ENCODE measurements around the gene RMRP.

Gene RMRP

GRCh38 chr9:35656348-35656747 lies 1.5 kb downstream of the RMRP start:
- no peak overlapping the region for H2BK5ac ChIP-seq (ENCODE audit: low read length)
- peak overlapping the region; percentile 34 for H3K9ac ChIP-seq (ENCODE audit: low read depth, low read length, poor library complexity)
- H3K18ac ChIP-seq (ENCODE audit: low read length) = no peak overlapping the region
- H3K23ac ChIP-seq (ENCODE audit: low read depth, low read length, poor library complexity) = no peak overlapping the region
- no peak overlapping the region for H3K27ac ChIP-seq (replicated peaks; ENCODE audit: low read length)
- H3K4me2 ChIP-seq (ENCODE audit: insufficient read depth, low read length, poor library complexity, severe bottlenecking) = no peak overlapping the region
- H2BK15ac ChIP-seq (ENCODE audit: low read length) = no peak overlapping the region
- no peak overlapping the region for H2AK5ac ChIP-seq (ENCODE audit: low read depth, low read length)
- peak overlapping the region; percentile 38 for H2AFZ ChIP-seq (ENCODE audit: low read length)
- H2BK12ac ChIP-seq (ENCODE audit: low read length) = no peak overlapping the region
- H3K79me1 ChIP-seq (ENCODE audit: low read depth, low read length) = no peaks in the 10 kb centered on the region
- H3K4me3 ChIP-seq (ENCODE audit: low read length in 2 of 2) = peak overlapping the region in 1 of 2 donors; percentile 21
- H3K4ac ChIP-seq (ENCODE audit: low read length) = no peak overlapping the region
- no peak overlapping the region for H4K91ac ChIP-seq (ENCODE audit: low read depth, low read length, poor library complexity)
- no peaks in the 10 kb centered on the region for H3K9me3 ChIP-seq (replicated peaks in 1 of 2; ENCODE audit: control insufficient read depth in 2 of 2, insufficient read depth in 1 of 2, low read depth in 1 of 2, low read length in 2 of 2)
- H3K27me3 ChIP-seq (ENCODE audit: control insufficient read depth in 3 of 3, insufficient read depth in 3 of 3, low read depth in 1 of 3, low read length in 3 of 3) = no peaks in the 10 kb centered on the region
- no peak overlapping the region for H4K8ac ChIP-seq (ENCODE audit: low read depth, low read length)
- H3K36me3 ChIP-seq (replicated peaks in 1 of 2; ENCODE audit: control insufficient read depth in 2 of 2, insufficient read depth in 2 of 2, low read length in 2 of 2) = peaks cover 11 to 17% of the 10 kb centered on the region in 2 donors
- WGBS, 2 donors (ENCODE audit: extremely low coverage in 2 of 2, insufficient read length in 2 of 2, insufficient replicate concordance in 1 of 2) = no CpG with 5 or more reads among the region's 17 CpGs
- H2BK120ac ChIP-seq (ENCODE audit: low read depth, low read length) = no peak overlapping the region
- no peak for DNase-seq (ENCODE audit: low spot score)
- peaks cover 2 to 4% of the 10 kb centered on the region in 2 donors for H3K4me1 ChIP-seq (ENCODE audit: control insufficient read depth in 2 of 2, insufficient read depth in 1 of 2, low read depth in 1 of 2, low read length in 2 of 2)
- no peak overlapping the region for H3K14ac ChIP-seq (ENCODE audit: low read length)

- Histone ChIP-seq H3K9me3 (replicated peaks in 1 of 2; ENCODE audit: control insufficient read depth in 2 of 2, insufficient read depth in 1 of 2, low read depth in 1 of 2, low read length in 2 of 2) (no peaks in the 10 kb centered on the region), H3K27ac (replicated peaks; ENCODE audit: low read length) (no peak overlapping the region), H4K8ac (ENCODE audit: low read depth, low read length) (no peak overlapping the region), H3K18ac (ENCODE audit: low read length) (no peak overlapping the region), H2BK12ac (ENCODE audit: low read length) (no peak overlapping the region), H2AK5ac (ENCODE audit: low read depth, low read length) (no peak overlapping the region), H4K91ac (ENCODE audit: low read depth, low read length, poor library complexity) (no peak overlapping the region), H3K9ac (ENCODE audit: low read depth, low read length, poor library complexity) (no peak overlapping the region), H2BK15ac (ENCODE audit: low read length) (no peak overlapping the region), H3K36me3 (replicated peaks in 1 of 2; ENCODE audit: control insufficient read depth in 2 of 2, insufficient read depth in 2 of 2, low read length in 2 of 2) (no peaks in the 10 kb centered on the region), H3K4ac (ENCODE audit: low read length) (no peak overlapping the region), H2AFZ (ENCODE audit: low read length) (no peak overlapping the region), H2BK120ac (ENCODE audit: low read depth, low read length) (no peak overlapping the region), H3K23ac (ENCODE audit: low read depth, low read length, poor library complexity) (no peak overlapping the region), H3K4me1 (ENCODE audit: control insufficient read depth in 2 of 2, insufficient read depth in 1 of 2, low read depth in 1 of 2, low read length in 2 of 2) (peaks cover 3 to 6% of the 10 kb centered on the region in 2 donors), H2BK5ac (ENCODE audit: low read length) (no peak overlapping the region), H3K79me1 (ENCODE audit: low read depth, low read length) (no peaks in the 10 kb centered on the region), H3K4me2 (ENCODE audit: insufficient read depth, low read length, poor library complexity, severe bottlenecking) (no peak overlapping the region), H3K27me3 (ENCODE audit: control insufficient read depth in 3 of 3, insufficient read depth in 3 of 3, low read depth in 1 of 3, low read length in 3 of 3) (no peaks in the 10 kb centered on the region), H3K4me3 (ENCODE audit: low read length in 2 of 2) (no peak overlapping the region), H3K14ac (ENCODE audit: low read length) (no peak overlapping the region)
- no peak for DNase-seq (ENCODE audit: low spot score)
- no CpG with 5 or more reads among the region's 2 CpGs for WGBS, 2 donors (ENCODE audit: extremely low coverage in 2 of 2, insufficient read length in 2 of 2, insufficient replicate concordance in 1 of 2)
Observed at GRCh38 chr9:35653611-35654010, 4.2 kb downstream of the RMRP start.

- no peak overlapping the region for H2BK5ac ChIP-seq (ENCODE audit: low read length)
- H2AK5ac ChIP-seq (ENCODE audit: low read depth, low read length) = no peak overlapping the region
- H4K91ac ChIP-seq (ENCODE audit: low read depth, low read length, poor library complexity) = no peak overlapping the region
- H3K27ac ChIP-seq (replicated peaks; ENCODE audit: low read length) = no peak overlapping the region
- no peak overlapping the region for H2BK12ac ChIP-seq (ENCODE audit: low read length)
- no peak for DNase-seq (ENCODE audit: low spot score)
- H3K4ac ChIP-seq (ENCODE audit: low read length) = no peak overlapping the region
- H3K36me3 ChIP-seq (replicated peaks in 1 of 2; ENCODE audit: control insufficient read depth in 2 of 2, insufficient read depth in 2 of 2, low read length in 2 of 2) = no peaks in the 10 kb centered on the region
- H3K79me1 ChIP-seq (ENCODE audit: low read depth, low read length) = no peaks in the 10 kb centered on the region
- H2BK120ac ChIP-seq (ENCODE audit: low read depth, low read length) = no peak overlapping the region
- no peak overlapping the region for H3K23ac ChIP-seq (ENCODE audit: low read depth, low read length, poor library complexity)
- no peak overlapping the region for H2AFZ ChIP-seq (ENCODE audit: low read length)
- H3K9me3 ChIP-seq (replicated peaks in 1 of 2; ENCODE audit: control insufficient read depth in 2 of 2, insufficient read depth in 1 of 2, low read depth in 1 of 2, low read length in 2 of 2) = no peaks in the 10 kb centered on the region
- no peak overlapping the region for H4K8ac ChIP-seq (ENCODE audit: low read depth, low read length)
- no peak overlapping the region for H3K18ac ChIP-seq (ENCODE audit: low read length)
- H3K4me1 ChIP-seq (ENCODE audit: control insufficient read depth in 2 of 2, insufficient read depth in 1 of 2, low read depth in 1 of 2, low read length in 2 of 2) = peaks cover 3 to 6% of the 10 kb centered on the region in 2 donors
- H3K4me2 ChIP-seq (ENCODE audit: insufficient read depth, low read length, poor library complexity, severe bottlenecking) = no peak overlapping the region
- no peaks in the 10 kb centered on the region for H3K27me3 ChIP-seq (ENCODE audit: control insufficient read depth in 3 of 3, insufficient read depth in 3 of 3, low read depth in 1 of 3, low read length in 3 of 3)
- WGBS, 2 donors (ENCODE audit: extremely low coverage in 2 of 2, insufficient read length in 2 of 2, insufficient replicate concordance in 1 of 2) = no CpG with 5 or more reads among the region's 8 CpGs
- no peak overlapping the region for H3K4me3 ChIP-seq (ENCODE audit: low read length in 2 of 2)
- H3K9ac ChIP-seq (ENCODE audit: low read depth, low read length, poor library complexity) = no peak overlapping the region
- H2BK15ac ChIP-seq (ENCODE audit: low read length) = no peak overlapping the region
- no peak overlapping the region for H3K14ac ChIP-seq (ENCODE audit: low read length)
Observed at GRCh38 chr9:35652829-35653209, 5.0 kb downstream of the RMRP start.

- no peaks in the 10 kb centered on the region for H3K27me3 ChIP-seq (ENCODE audit: control insufficient read depth in 3 of 3, insufficient read depth in 3 of 3, low read depth in 1 of 3, low read length in 3 of 3)
- no peak overlapping the region for H4K91ac ChIP-seq (ENCODE audit: low read depth, low read length, poor library complexity)
- H3K14ac ChIP-seq (ENCODE audit: low read length) = no peak overlapping the region
- no peak overlapping the region for H3K27ac ChIP-seq (replicated peaks; ENCODE audit: low read length)
- H2BK120ac ChIP-seq (ENCODE audit: low read depth, low read length) = no peak overlapping the region
- no peak overlapping the region for H3K23ac ChIP-seq (ENCODE audit: low read depth, low read length, poor library complexity)
- H2AK5ac ChIP-seq (ENCODE audit: low read depth, low read length) = no peak overlapping the region
- H3K9ac ChIP-seq (ENCODE audit: low read depth, low read length, poor library complexity) = no peak overlapping the region
- H3K4me1 ChIP-seq (ENCODE audit: control insufficient read depth in 2 of 2, insufficient read depth in 1 of 2, low read depth in 1 of 2, low read length in 2 of 2) = peaks cover 3 to 5% of the 10 kb centered on the region in 2 donors
- no peak overlapping the region for H2BK12ac ChIP-seq (ENCODE audit: low read length)
- H2BK15ac ChIP-seq (ENCODE audit: low read length) = no peak overlapping the region
- no peaks in the 10 kb centered on the region for H3K9me3 ChIP-seq (replicated peaks in 1 of 2; ENCODE audit: control insufficient read depth in 2 of 2, insufficient read depth in 1 of 2, low read depth in 1 of 2, low read length in 2 of 2)
- H3K79me1 ChIP-seq (ENCODE audit: low read depth, low read length) = no peaks in the 10 kb centered on the region
- no peak overlapping the region for H4K8ac ChIP-seq (ENCODE audit: low read depth, low read length)
- no peak overlapping the region for H2AFZ ChIP-seq (ENCODE audit: low read length)
- H3K4me3 ChIP-seq (ENCODE audit: low read length in 2 of 2) = no peak overlapping the region
- no peaks in the 10 kb centered on the region for H3K36me3 ChIP-seq (replicated peaks in 1 of 2; ENCODE audit: control insufficient read depth in 2 of 2, insufficient read depth in 2 of 2, low read length in 2 of 2)
- no peak overlapping the region for H3K18ac ChIP-seq (ENCODE audit: low read length)
- no peak overlapping the region for H3K4ac ChIP-seq (ENCODE audit: low read length)
- WGBS, 2 donors (ENCODE audit: extremely low coverage in 2 of 2, insufficient read length in 2 of 2, insufficient replicate concordance in 1 of 2) = no CpG with 5 or more reads among the region's 7 CpGs
- no peak for DNase-seq (ENCODE audit: low spot score)
- H2BK5ac ChIP-seq (ENCODE audit: low read length) = no peak overlapping the region
- no peak overlapping the region for H3K4me2 ChIP-seq (ENCODE audit: insufficient read depth, low read length, poor library complexity, severe bottlenecking)
Observed at GRCh38 chr9:35651956-35652828, 5.6 kb downstream of the RMRP start.

Measured in neuronal stem cell (in vitro differentiated cells).